GM18861 (cell line): ENCODE results near the gene WNK2.

ENCODE experiments used
- ATAC-seq: cut with Tn5 transposase; IDR thresholded peaks from one replicate; pipeline ENCODE4 v1.9.1; 2021; ENCODE audit not compliant: unreplicated experiment

Gene WNK2

GRCh38 chr9:93184432-93185265 is 710 bp downstream of the WNK2 start:
- no peak for ATAC-seq

DNA sequence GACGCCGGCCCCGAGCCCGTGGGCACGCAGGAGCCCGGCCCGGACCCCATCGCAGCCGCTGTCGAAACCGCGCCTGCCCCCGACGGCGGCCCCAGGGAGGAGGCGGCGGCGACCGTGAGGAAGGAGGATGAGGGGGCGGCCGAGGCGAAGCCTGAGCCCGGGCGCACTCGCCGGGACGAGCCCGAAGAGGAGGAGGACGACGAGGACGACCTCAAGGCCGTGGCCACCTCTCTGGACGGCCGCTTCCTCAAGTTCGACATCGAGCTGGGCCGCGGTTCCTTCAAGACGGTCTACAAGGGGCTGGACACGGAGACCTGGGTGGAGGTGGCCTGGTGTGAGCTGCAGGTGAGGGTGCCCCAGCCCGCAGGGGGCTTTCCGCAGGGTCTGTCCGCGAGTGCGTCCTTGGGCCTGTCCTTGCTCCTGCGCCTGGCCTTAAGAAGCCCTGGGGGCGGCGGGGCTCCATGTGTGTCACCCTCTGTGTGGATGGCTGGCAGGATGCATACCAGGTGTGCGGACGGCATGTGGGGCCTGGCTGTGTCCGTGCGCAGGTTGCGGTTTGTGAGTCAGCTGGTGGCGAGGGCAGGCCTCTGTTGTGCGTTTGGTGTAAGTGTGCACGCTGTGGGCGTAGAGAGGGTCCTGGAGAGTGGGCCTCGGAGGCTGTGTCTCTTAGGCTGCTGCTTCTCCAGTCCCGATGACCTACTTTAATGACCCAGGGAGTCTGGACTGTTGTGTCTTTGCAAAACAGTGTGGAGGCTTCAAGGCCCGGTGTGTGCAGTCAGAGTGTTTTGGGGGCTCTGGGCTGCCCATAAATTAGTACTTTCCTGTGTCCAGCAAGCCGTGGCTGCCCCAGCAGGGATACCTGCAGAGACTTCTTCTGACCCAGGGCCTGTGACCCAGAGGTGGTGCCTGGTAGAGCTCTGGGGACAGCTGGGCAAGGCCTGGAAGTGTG is 1.6 kb downstream of the WNK2 start:
- ATAC-seq: no peak

- no peak for ATAC-seq
These were observed 2.4 kb downstream of the WNK2 start for GRCh38 chr9:93186215-93186945.

- no peak for ATAC-seq
These were observed 3.1 kb downstream of the WNK2 start for GRCh38 chr9:93187047-93187446.

DNA sequence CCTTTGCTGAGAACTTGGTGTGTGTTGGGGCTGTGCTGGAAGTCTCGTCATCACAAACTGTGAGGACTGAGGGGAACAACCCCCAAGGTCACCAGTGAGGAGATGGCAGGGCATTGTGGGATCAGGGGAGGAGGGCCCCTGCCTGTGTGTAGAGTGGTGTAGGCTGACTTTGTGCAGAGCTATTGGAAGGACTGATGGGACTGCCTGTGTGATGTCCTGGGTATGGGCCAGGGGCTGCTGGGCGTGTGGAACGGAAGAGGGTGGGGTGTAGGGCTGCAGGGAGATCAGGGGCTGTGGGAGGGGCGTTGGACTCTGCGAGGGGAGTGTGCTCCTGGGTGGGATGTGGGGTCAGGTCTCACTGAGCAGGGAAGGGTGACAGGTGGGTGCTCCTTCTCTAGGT is 3.6 kb downstream of the WNK2 start:
- ATAC-seq: no peak

DNA sequence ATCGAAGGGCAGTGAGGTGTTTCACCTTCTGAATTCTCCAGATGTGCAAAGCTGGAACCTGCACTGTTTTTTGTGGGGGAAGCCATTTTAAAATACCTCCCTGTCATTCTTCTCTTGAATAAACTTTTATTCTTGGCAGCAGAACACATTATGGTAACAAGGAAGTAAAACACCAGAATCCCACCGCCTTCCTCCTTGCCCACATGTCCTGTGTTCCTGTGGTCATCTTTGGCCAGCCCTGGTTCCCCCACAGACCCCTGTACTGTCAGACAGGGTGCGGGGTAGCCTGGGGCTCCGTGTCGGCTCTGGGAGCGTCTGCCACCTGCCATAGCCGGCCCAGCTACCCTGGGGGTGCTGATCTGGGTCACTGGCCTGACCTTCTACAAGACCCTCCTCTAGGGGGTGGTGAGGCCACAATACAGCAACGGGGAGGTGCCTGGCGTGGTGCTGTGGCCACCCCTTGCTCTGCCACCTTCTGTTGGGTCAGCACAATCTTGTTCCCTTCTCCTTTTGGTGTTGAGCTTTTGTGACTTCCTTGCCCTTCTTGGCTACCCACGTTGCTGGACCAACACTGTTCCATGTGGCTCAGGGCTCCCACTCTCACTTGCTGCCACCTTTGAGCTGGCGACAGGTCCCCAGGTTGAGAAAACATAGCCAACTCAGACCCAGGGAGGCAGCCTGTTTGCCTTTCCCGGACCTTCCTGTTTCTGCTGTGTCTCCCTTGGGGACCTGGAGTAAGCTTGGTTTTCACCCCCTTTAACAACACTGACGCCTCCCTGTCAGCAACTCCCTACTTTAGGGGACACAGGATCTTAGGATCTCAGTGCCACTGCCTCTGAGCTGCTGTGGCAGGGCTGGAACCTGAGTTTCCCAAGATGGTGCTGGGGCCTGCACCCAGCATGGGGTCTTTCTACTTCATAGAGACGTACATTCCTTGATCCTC is 4.8 kb downstream of the WNK2 start:
- ATAC-seq: no peak

DNA sequence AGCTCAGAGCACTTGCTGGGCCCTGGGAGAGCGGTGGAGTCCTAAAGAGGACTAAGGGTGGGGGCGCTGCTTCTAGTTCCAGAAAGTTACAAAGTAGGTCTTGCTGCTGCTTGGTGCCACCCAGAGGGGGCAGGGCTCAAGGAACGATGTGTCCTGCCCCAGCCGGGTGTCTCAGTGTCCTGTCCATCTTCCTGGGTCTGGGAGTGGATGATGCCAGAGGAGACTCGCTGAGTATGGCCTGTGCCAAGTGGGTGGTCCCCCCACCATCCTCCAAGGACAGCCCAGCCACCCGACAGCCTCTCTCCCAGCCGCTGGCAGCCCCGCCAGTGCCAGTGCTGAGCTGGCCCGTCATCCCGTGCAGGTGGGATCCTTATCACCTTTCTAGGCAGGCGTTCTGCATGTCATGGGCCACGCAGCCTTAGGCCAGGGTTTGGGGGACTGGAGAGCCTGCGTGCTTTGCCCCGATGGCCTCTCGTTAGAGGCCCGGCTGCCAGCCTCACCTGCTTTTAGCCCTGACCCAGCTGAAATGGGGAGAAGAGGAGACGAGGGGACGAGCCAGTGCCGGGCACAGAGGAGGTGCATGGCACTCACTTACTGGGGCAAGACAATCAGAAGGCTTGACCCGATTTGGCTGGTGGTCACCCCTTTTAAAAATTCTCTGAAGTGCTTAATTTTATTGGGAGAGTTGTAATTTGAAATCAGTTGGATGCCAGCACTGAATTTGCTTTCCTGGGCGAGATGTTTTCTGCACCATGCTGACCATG is 5.6 kb downstream of the WNK2 start:
- no peak for ATAC-seq

GRCh38 chr9:93190133-93190525 is 6.2 kb downstream of the WNK2 start:
- ATAC-seq: no peak

GRCh38 chr9:93190656-93191353 is 6.9 kb downstream of the WNK2 start:
- no peak for ATAC-seq

GRCh38 chr9:93191354-93191660 is 7.4 kb downstream of the WNK2 start:
- no peak for ATAC-seq

- no peak for ATAC-seq
These were observed 8.9 kb downstream of the WNK2 start for GRCh38 chr9:93192721-93193387.

GRCh38 chr9:93193388-93194220 is 9.7 kb downstream of the WNK2 start:
- no peak for ATAC-seq

GRCh38 chr9:93194221-93194625 is 10.3 kb downstream of the WNK2 start:
- ATAC-seq: no peak

DNA sequence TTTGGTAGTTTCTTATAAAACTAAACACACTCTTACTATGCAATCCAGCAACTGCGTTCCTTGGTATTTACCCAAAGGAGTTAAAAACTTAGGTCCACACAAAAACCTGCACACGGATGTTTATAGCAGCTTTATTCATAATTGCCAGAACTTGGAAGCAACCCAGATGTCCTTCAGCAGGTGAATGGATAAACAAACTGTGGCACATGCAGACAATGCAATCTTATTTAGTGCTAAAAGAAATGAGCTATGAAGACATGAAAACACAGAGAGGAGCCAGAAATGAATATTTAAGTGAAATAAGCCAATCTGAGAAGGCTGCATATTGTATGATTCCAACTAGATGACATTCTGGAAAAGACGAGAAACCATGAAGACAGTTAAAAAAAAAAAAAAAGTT is 10.7 kb downstream of the WNK2 start:
- no peak for ATAC-seq

DNA sequence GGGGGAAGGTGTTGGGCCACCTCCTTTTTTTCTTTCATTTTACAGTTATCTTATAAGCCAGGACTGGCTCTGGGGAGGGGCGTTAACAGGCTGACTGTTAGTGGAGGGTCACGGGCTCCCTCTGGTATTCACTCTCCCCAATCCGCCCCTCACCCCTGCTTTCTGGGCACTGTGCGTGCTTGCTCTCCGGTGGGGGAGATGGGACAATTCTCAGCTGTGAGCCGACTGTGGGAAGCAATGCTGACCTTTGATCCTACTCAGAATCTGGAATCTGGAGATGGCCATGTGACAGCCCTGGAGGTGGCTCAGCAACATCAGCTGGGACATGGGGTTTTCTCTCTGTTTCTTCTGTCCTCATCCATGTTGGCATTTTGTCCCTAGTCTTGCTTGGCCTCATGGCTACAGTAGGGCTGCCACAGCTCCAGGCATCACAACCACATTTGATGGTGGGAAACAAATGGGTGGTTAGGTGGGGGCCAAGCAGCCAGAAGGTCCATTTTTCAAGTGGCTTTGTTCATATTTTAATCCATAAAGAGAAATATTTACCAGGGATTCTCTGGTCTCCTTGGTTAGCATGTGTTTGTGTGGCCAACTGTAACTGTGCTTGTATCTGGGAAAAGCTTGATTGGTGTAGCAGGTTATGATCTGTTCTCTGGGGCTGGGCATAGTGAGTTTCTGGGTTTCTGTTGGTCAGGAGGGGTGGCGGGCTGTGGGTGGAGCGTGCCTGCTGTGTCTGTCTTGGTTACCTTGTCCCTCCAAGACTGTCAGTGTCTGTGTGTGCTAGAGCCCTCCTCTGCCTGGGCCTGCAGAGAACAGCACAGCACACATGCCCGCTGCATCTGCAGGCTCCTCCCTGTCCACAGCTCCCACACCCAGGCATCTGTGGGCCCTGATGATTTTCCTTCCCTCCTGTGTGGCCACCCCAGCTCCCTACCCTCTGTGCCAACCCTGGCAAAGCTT is 12.4 kb downstream of the WNK2 start:
- ATAC-seq: no peak

GRCh38 chr9:93197670-93198069 is 13.7 kb downstream of the WNK2 start:
- no peak for ATAC-seq
